Stomach (tissue), 9 donors: ENCODE measurements around the gene ZFYVE26. TPM values are rescaled to one million over a fixed set of nuclear protein-coding genes. Genes with fewer than 3 reads are reported as not detected.

Experiments
- DNase-seq, 2 donors: peaks; one replicate each; pipeline versions ENCODE4 v3.0.0 to v3.0.0-alpha.2; 2013 to 2019
- H3K27ac ChIP-seq, 5 donors: fragments of 200-600 bp in 4 of 5; sonication (generic) in 4 of 5; one replicate each; pipeline ENCODE4 v1.5.1; 2013 to 2019; ENCODE audit warnings: mild to moderate bottlenecking in 1 of 5, moderate library complexity in 1 of 5
- H3K27me3 ChIP-seq, 3 donors: fragments of 200-600 bp; sonication (generic); one replicate each; pipeline ENCODE4 v1.5.1; 2017 to 2019; ENCODE audit warnings: mixed run types in 1 of 3
- H3K36me3 ChIP-seq, 4 donors: fragments of 200-600 bp; sonication (generic); 1 replicate in 3 of 4; 2 replicates in 1 of 4; pipeline ENCODE4 v1.5.1; 2016 to 2019
- H3K4me1 ChIP-seq, 4 donors: fragments of 200-600 bp; sonication (generic); one replicate each; pipeline ENCODE4 v1.5.1; 2016 to 2019
- H3K4me3 ChIP-seq, 4 donors: fragments of 200-600 bp; sonication (generic) in 3 of 4; one replicate each; pipeline ENCODE4 v1.5.1; 2016 to 2019; ENCODE audit warnings: mild to moderate bottlenecking in 1 of 4
- H3K9me3 ChIP-seq, 4 donors: fragments of 200-600 bp; sonication (generic); one replicate each; pipeline ENCODE4 v1.5.1; 2016 to 2019
- CTCF ChIP-seq, 7 experiments: fragments of 450-650 bp in 4 of 7; fragments of 200-600 bp in 3 of 7; sonication (generic) in 3 of 7; IDR thresholded peaks; one replicate each; pipeline ENCODE4 v1.5.1; 2016 to 2019; ENCODE audit warnings: antibody characterized with exemption in 7 of 7, control low read depth in 2 of 7, mild to moderate bottlenecking in 1 of 7
- EP300 ChIP-seq: sonication (generic); formaldehyde crosslinking; IDR thresholded peaks from one replicate; pipeline ENCODE4 v1.6.1; 2017; ENCODE audit warnings: antibody characterized with exemption
- POLR2A ChIP-seq, 4 donors: fragments of 450-650 bp; IDR thresholded peaks; one replicate each; pipeline ENCODE4 v1.6.1; 2016; ENCODE audit warnings: antibody characterized with exemption in 4 of 4, control low read depth in 2 of 4, mild to moderate bottlenecking in 1 of 4, moderate library complexity in 1 of 4
- POLR2AphosphoS5 ChIP-seq, 3 donors: sonication (generic); formaldehyde crosslinking; IDR thresholded peaks; one replicate each; pipeline ENCODE4 v1.6.1; 2016; ENCODE audit warnings: antibody characterized with exemption in 3 of 3
- WGBS, 5 donors: extraction: QIAGEN DNeasy Blood & Tissue Kit in 3 of 5; methylation state at CpG; one replicate each; pipeline versions ENCODE4 v1.1.5 to v1.1.7; 2013 to 2018; 5-methylcytosine and 5-hydroxymethylcytosine counted together
- intact Hi-C: fragments of 100-400 bp; cut with DNase I; formaldehyde crosslinking; loops from one replicate; pipeline ENCODE4 v1.15.1; 2023; ENCODE audit warnings: low total_unique reads
- polyA plus RNA-seq, 3 donors: library from polyadenylated mRNA; stranded (reverse); fragments of 200-250 nt; gene quantifications; one replicate each; pipeline ENCODE4 v1.2.3, GENCODE V29; 2013
- total RNA-seq, 5 donors: library from RNA; depleted of rRNA; stranded (reverse); fragments of >200 nt; gene quantifications; one replicate each; pipeline versions ENCODE4 v1.1.0 to v1.2.3, GENCODE V29; 2014 to 2016
- donor health status: healthy with polysubstance abuse.
- donor health status: Bipolar disorder and iron deficiency.
- donor health status: healthy.

Gene ZFYVE26
- total and polyA plus RNA-seq, 8 donors: 2.1 to 201 (median 20.8) TPM

- no peak for DNase-seq
- Histone ChIP-seq H3K27ac (no peak overlapping the region), H3K27me3 (no peaks in the 10 kb centered on the region), H3K9me3 (no peaks in the 10 kb centered on the region), H3K36me3 (no peaks in the 10 kb centered on the region), H3K4me1 (peaks cover 0 to 14% (median 0%) of the 10 kb centered on the region in 4 donors), H3K4me3 (no peak overlapping the region)
- 86 to 97% (median 90%) methylated on average over 1 of the region's 1 CpG for WGBS, 5 donors
- intact Hi-C loops: no loop called here
- TF ChIP-seq CTCF (IDR thresholded peaks at IDR 0.05): no peak
- no peak for TF ChIP-seq POLR2AphosphoS5 (IDR thresholded peaks at IDR 0.05)
- no peak for TF ChIP-seq EP300
- no peak for TF ChIP-seq POLR2A (IDR thresholded peaks at IDR 0.05)
Measured at GRCh38 chr14:67833403-67833802, 17.0 kb upstream of the ZFYVE26 start.

- H3K27me3 ChIP-seq: no peaks in the 10 kb centered on the region
- H3K36me3 ChIP-seq: peaks cover 0 to 19% (median 13%) of the 10 kb centered on the region in 4 donors
- WGBS, 5 donors: 82 to 88% (median 84%) methylated on average over 8 of the region's 8 CpGs
- no peak overlapping the region for H3K27ac ChIP-seq
- H3K4me3 ChIP-seq: no peak overlapping the region
- DNase-seq: no peak
- H3K4me1 ChIP-seq: peaks cover 0 to 5% (median 0%) of the 10 kb centered on the region in 4 donors
- no peaks in the 10 kb centered on the region for H3K9me3 ChIP-seq
- TF ChIP-seq POLR2AphosphoS5 (IDR thresholded peaks at IDR 0.05) (no peak), CTCF (IDR thresholded peaks at IDR 0.05) (no peak), EP300 (no peak), POLR2A (IDR thresholded peaks at IDR 0.05) (no peak)
- intact Hi-C loops: no loop called here
Measured at GRCh38 chr14:67831113-67831512, 14.7 kb upstream of the ZFYVE26 start.

- no peak overlapping the region for H3K27ac ChIP-seq
- intact Hi-C loops: no loop called here
Measured at GRCh38 chr14:67821121-67821520, 4.7 kb upstream of the ZFYVE26 start.

GRCh38 chr14:67820428-67820971, 4.1 kb upstream of the ZFYVE26 start:
- no peaks in the 10 kb centered on the region for H3K9me3 ChIP-seq
- peak in 1 of 2 donors; percentile 62 for DNase-seq
- H3K27me3 ChIP-seq: no peaks in the 10 kb centered on the region
- H3K36me3 ChIP-seq: peaks cover 0 to 8% (median 2%) of the 10 kb centered on the region in 4 donors
- 7 to 17% (median 12%) methylated on average over 13 of the region's 13 CpGs for WGBS, 5 donors
- peaks cover 10 to 34% (median 26%) of the 10 kb centered on the region in 4 donors for H3K4me1 ChIP-seq
- peak overlapping the region in 4 of 5 donors; percentile 74 to 80 (median 76) for H3K27ac ChIP-seq
- no peak for TF ChIP-seq POLR2AphosphoS5 (IDR thresholded peaks at IDR 0.05)
- TF ChIP-seq EP300: no peak
- TF ChIP-seq CTCF (IDR thresholded peaks at IDR 0.05): no peak
- no peak for TF ChIP-seq POLR2A (IDR thresholded peaks at IDR 0.05)
- peak overlapping the region; percentile 77 to 96 (median 85) for H3K4me3 ChIP-seq
- intact Hi-C loops: no loop called here

More at GRCh38 chr14:67821121-67821520, 4.7 kb upstream of the ZFYVE26 start:
- H3K4me3 ChIP-seq: no peak overlapping the region
- H3K4me1 ChIP-seq: peaks cover 5 to 29% (median 20%) of the 10 kb centered on the region in 4 donors
- H3K36me3 ChIP-seq: peaks cover 0 to 14% (median 4%) of the 10 kb centered on the region in 4 donors
- TF ChIP-seq POLR2A (IDR thresholded peaks at IDR 0.05) (no peak), EP300 (no peak), POLR2AphosphoS5 (IDR thresholded peaks at IDR 0.05) (no peak)
- H3K9me3 ChIP-seq: no peaks in the 10 kb centered on the region
- no peaks in the 10 kb centered on the region for H3K27me3 ChIP-seq
- no peak for DNase-seq
